ENCODE data around the gene CELF1.

The CELF1 gene

GRCh38 chr11:47415949-47416472, 136.9 kb downstream of the CELF1 start:
- no peak for DNase-seq (ENCODE audit: low read depth)
